OCI-LY7 (cell line): Measurements from ENCODE around the gene ZNF586.

Experiments
- EZH2phosphoT487 ChIP-seq: fragments of 200-600 bp; sonication (generic); IDR thresholded peaks from 2 replicates; pipeline ENCODE4 v1.6.1; 2018; ENCODE audit warnings: low read depth, borderline replicate concordance, mild to moderate bottlenecking, mixed run types, antibody characterized with exemption, low read length, moderate library complexity, mixed read lengths
- TF ChIP-seq, protein P1 (sequence below): fragments of 200-600 bp; sonication (generic); conservative IDR thresholded peaks from 2 replicates; pipeline ENCODE4 v1.5.1; 2014; ENCODE audit warnings: mild to moderate bottlenecking, antibody characterized with exemption, low read length, moderate library complexity, mixed read lengths

DNA sequence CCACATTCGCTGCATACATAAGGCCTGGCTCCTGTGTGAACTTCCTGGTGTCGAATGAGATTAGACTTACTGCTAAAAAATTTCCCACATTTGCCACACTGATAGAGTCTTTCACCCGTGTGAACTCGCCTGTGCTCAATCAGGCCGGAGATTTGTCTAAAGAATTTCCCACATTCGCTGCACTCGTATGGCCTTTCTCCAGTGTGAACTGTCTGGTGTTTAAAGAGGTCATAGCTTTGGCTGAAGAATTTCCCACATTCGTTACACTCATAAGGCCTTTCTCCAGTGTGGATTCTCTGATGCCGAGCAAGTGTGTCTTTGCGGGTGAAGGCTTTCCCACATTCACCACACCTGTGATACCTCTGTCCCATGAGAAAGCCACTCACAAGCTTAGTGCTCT is 48.6 kb upstream of the ZNF586 start:
- TF ChIP-seq, protein P1, sequence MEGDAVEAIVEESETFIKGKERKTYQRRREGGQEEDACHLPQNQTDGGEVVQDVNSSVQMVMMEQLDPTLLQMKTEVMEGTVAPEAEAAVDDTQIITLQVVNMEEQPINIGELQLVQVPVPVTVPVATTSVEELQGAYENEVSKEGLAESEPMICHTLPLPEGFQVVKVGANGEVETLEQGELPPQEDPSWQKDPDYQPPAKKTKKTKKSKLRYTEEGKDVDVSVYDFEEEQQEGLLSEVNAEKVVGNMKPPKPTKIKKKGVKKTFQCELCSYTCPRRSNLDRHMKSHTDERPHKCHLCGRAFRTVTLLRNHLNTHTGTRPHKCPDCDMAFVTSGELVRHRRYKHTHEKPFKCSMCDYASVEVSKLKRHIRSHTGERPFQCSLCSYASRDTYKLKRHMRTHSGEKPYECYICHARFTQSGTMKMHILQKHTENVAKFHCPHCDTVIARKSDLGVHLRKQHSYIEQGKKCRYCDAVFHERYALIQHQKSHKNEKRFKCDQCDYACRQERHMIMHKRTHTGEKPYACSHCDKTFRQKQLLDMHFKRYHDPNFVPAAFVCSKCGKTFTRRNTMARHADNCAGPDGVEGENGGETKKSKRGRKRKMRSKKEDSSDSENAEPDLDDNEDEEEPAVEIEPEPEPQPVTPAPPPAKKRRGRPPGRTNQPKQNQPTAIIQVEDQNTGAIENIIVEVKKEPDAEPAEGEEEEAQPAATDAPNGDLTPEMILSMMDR, result no peak
- no peak for TF ChIP-seq EZH2phosphoT487
